ENCODE measurements around the gene MRNIP. TPM values are rescaled to one million over a fixed set of nuclear protein-coding genes. Genes with fewer than 3 reads are reported as not detected.

Gene MRNIP
- polyA plus RNA-seq, 3 donors: 27.2 to 29.8 (median 29.1) TPM

- no peak for DNase-seq (ENCODE audit: low read depth in 3 of 3, low spot score in 2 of 3)
Measured at GRCh38 chr5:179890751-179891682, 32.4 kb upstream of the MRNIP start.

GRCh38 chr5:179889885-179890284 is 31.3 kb upstream of the MRNIP start:
- DNase-seq (ENCODE audit: low read depth in 3 of 3, low spot score in 2 of 3): no peak

- DNase-seq (ENCODE audit: low read depth in 3 of 3, low spot score in 2 of 3): no peak
Measured at GRCh38 chr5:179887802-179888201, 29.2 kb upstream of the MRNIP start.

GRCh38 chr5:179887095-179887494 is 28.5 kb upstream of the MRNIP start:
- DNase-seq (ENCODE audit: low read depth in 3 of 3, low spot score in 2 of 3): no peak

- DNase-seq (ENCODE audit: low read depth in 3 of 3, low spot score in 2 of 3): no peak
Measured at GRCh38 chr5:179886190-179886911, 27.7 kb upstream of the MRNIP start.

DNA sequence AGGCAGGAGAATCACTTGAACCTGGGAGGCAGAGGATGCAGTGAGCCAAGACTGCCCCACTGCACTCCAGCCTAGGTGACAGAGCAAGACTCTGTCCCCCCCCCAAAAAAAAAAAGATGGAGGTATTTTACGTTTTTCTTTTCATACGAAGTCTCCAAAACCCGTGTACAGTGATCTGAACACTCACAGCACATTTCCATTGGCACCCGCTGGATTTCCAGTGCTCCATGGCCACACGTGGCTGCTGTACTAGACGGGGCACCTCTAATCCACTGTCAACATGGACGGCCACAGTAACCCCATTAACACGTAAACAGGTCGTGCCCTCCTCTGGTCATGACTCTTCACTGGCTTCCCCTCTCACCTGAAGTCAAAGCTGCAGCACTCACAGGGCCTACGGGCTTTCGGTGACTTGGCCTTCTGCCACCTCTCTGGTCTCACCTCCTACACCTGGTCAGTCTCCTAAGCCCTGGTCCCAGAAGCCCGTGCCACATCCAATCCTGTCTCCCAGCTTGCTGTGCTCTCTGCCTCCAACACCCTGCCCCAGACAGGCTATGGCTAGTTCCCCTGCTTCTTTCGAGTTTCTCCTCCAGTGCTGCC is 27.0 kb upstream of the MRNIP start:
- no peak for DNase-seq (ENCODE audit: low read depth in 3 of 3, low spot score in 2 of 3)

DNA sequence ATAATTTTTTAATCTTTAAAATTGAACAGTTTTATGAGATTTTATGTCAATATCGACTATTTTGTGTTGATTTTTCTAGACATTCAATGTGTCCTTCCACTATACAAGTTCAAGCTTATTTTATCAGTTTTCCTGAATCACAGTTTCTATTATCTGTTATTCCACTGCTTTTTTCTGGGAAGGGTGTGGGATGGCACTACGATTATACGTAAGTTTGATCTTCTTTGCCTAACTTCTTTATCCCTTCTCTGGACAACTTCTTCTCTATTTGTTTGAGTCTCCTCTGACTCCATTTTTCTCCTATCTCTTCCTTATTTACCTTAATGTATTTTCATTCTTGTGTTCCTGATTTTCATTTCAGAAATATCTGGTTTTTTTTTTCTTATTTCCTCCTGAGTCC is 24.5 kb upstream of the MRNIP start:
- DNase-seq (ENCODE audit: low read depth in 3 of 3, low spot score in 2 of 3): no peak

DNA sequence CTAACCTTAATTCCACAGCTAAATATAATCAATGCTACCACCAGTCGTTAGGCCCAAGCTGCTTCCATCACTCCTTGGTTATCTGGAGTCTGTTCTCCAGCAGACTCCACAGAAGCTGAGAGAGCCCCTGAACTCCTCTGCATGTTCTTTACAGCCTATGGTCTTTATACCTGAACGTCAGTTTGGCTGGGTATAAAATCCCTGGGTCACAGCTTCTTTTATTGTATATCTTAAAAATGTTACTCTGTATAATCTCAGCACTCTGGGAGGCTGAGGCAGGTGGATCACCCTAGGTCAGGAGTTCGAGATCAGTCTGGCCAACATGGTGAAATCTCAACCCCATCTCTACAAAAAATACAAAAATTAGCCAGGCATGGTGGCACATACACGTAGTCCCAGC is 23.7 kb upstream of the MRNIP start:
- no peak for DNase-seq (ENCODE audit: low read depth in 3 of 3, low spot score in 2 of 3)

GRCh38 chr5:179880848-179881590 is 22.4 kb upstream of the MRNIP start:
- DNase-seq (ENCODE audit: low read depth in 3 of 3, low spot score in 2 of 3): no peak

- no peak for DNase-seq (ENCODE audit: low read depth in 3 of 3, low spot score in 2 of 3)
Measured at GRCh38 chr5:179880066-179880650, 21.5 kb upstream of the MRNIP start.

DNA sequence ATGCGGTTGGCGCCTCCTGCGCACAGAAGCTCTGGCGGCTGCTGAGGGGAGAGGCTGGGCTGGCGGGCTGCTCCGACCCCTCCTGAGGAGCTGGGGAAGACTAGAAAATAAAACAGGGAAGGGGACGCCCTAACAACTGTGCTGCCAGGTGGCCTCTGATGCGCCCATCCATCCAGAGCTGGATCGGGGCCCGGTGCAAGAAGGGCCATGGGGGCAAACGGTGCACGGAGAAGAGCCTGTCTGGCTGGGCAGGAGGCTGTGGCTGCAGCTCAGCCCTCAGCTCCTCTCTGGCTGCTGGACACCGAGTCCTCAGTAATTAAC is 21.0 kb upstream of the MRNIP start:
- no peak for DNase-seq (ENCODE audit: low read depth in 3 of 3, low spot score in 2 of 3)

- DNase-seq (ENCODE audit: low read depth in 3 of 3, low spot score in 2 of 3): no peak
Measured at GRCh38 chr5:179879003-179879689, 20.5 kb upstream of the MRNIP start.

DNA sequence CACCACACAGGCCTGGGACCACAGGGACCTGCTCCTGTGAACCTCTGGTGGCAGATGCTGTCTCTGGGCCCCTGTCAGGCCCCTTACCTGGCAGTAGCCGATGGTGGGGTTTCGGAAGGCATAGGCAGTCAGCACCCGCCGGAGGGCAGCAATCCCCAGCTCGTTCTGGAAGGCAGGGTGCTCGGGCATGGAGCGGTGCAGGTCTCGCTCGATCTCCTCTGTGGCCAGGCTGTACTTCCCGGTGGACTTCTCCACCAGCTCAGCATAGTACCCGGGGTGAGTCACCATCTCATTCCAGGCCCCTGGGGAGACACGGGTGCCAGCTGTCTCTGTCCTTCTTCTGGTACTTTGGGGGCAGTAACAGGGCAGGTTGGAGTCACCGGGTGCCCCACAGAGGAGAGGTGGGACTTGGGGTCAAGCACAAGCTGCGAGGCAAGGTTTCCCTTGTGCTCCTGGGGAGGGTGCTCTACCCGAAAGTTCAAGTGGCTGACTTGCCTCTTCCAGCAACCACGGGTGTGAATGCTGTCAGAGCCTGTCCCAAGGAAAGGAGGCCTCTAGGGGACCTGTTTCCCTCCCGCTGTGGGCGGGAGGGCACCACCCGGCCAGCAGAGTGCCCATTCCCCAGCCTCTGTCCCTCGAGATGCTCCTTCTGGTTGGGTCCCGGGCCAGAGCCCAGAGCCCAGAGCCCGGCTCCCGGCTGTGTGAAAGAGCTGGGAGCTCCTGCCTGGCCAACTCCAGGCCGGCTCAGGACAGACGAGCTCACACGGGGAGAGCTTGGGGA is 19.8 kb upstream of the MRNIP start:
- DNase-seq (ENCODE audit: low read depth in 3 of 3, low spot score in 2 of 3): no peak

DNA sequence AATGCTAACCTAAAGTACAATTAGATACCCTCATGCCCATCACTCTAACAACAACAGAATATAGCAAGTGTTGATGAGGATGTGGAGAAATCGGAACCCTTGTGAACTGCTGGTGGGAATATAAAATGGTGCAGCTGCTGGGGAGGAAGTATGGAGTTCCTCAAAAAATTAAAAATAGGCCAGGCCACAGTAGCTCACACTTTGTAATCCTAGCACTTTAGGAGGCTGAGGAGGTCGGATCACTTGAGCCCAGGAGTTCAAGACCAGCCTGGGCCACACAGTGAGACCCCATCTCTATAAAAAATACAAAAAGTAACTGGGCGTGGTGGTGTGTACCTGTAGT is 18.0 kb upstream of the MRNIP start:
- DNase-seq (ENCODE audit: low read depth in 3 of 3, low spot score in 2 of 3): no peak

GRCh38 chr5:179875741-179876609 is 17.4 kb upstream of the MRNIP start:
- DNase-seq (ENCODE audit: low read depth in 3 of 3, low spot score in 2 of 3): no peak

- DNase-seq (ENCODE audit: low read depth in 3 of 3, low spot score in 2 of 3): no peak
Measured at GRCh38 chr5:179874536-179875292, 16.1 kb upstream of the MRNIP start.

DNA sequence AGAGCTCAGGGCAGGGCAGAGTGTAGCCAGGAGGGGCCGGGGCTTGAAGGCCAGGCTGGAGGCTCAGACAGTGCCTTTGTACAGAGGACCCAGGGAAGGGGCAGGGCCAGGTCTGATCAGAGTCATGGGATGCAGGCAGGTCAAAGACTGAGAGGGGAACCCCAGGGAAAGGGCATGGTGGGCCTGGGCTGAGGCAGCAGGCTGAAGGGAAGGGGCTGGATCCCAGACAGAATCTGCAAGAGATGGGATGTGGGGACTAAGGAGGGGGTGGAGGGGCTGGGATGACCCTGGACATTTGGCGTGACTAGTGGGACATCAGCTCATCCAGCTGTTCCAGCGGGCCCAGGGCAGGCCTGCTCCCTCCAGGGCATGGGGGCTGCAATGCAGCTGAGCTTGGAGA is 15.5 kb upstream of the MRNIP start:
- DNase-seq (ENCODE audit: low read depth in 3 of 3, low spot score in 2 of 3): no peak
